IMR-90 (cell line): Measurements from ENCODE around the gene TTLL8. TPM values are rescaled to one million over a fixed set of nuclear protein-coding genes. Genes with fewer than 3 reads are reported as not detected.

Source experiments
- ATAC-seq: fragments of 200-7000 bp; cut with Tn5 transposase; 2 replicates; pipeline ENCODE4 v1.9.1; 2020; ENCODE audit warnings: low read depth, mild to moderate bottlenecking, moderate library complexity
- BruUV-seq: library from RNA; stranded (reverse); fragments of 400-500 nt; replicated peaks from 2 replicates; lab custom pipeline; 2021; lab: Mats Ljungman, UMichigan
- CTCF ChIA-PET: fragments of 300-600 bp; formaldehyde crosslinking; extraction: SDS; loops from one replicate; lab custom pipeline; 2021; ENCODE audit warnings: antibody characterized with exemption; lab: Yijun Ruan, JAX
- POLR2A ChIA-PET: fragments of 300-600 bp; sonication (Branson Sonifier 250); formaldehyde crosslinking; loops from one replicate; lab custom pipeline; 2022; ENCODE audit warnings: antibody characterized with exemption; ENCODE audit not compliant: unreplicated experiment; lab: Charles Lee
- DNase-seq: peaks from one replicate; pipeline ENCODE4 v3.0.0; 2013
- H2AFZ ChIP-seq: replicated peaks from 2 replicates; pipeline ENCODE3; 2013; ENCODE audit warnings: low read length, mild to moderate bottlenecking; ENCODE audit not compliant: poor library complexity
- H2AK5ac ChIP-seq: 2 replicates; pipeline ENCODE4 v1.6.1; 2013; ENCODE audit warnings: low read depth, low read length, inconsistent platforms
- H2AK9ac ChIP-seq: replicated peaks from 2 replicates; pipeline ENCODE3; 2013; ENCODE audit warnings: mild to moderate bottlenecking, low read depth, low read length, moderate library complexity; ENCODE audit not compliant: poor library complexity
- H2BK120ac ChIP-seq: 2 replicates; pipeline ENCODE4 v1.6.1; 2013; ENCODE audit warnings: low read depth, low read length, inconsistent platforms
- H2BK15ac ChIP-seq: 3 replicates; pipeline ENCODE4 v1.6.1; 2013; ENCODE audit warnings: low read depth, low read length, inconsistent platforms
- H2BK20ac ChIP-seq: 2 replicates; pipeline ENCODE4 v1.6.1; 2013; ENCODE audit warnings: low read depth, mild to moderate bottlenecking, inconsistent platforms, low read length, moderate library complexity
- H2BK5ac ChIP-seq: 2 replicates; pipeline ENCODE4 v1.6.1; 2013; ENCODE audit warnings: mild to moderate bottlenecking, low read depth, low read length, inconsistent platforms; ENCODE audit not compliant: poor library complexity, severe bottlenecking
- H3K14ac ChIP-seq: replicated peaks from 2 replicates; pipeline ENCODE4 v1.6.1; 2013; ENCODE audit warnings: low read depth, low read length, inconsistent platforms
- H3K18ac ChIP-seq: 2 replicates; pipeline ENCODE4 v1.6.1; 2013; ENCODE audit warnings: low read depth, low read length, control low read depth
- H3K23ac ChIP-seq: 2 replicates; pipeline ENCODE4 v1.6.1; 2013; ENCODE audit warnings: low read depth, low read length, inconsistent platforms
- H3K27ac ChIP-seq: 2 replicates; pipeline ENCODE4 v1.5.1; 2013; ENCODE audit warnings: mild to moderate bottlenecking, control low read depth, low read length; ENCODE audit not compliant: insufficient read depth
- H3K27me3 ChIP-seq: 2 replicates; pipeline ENCODE4 v1.6.1; 2013; ENCODE audit warnings: low read length; ENCODE audit not compliant: control insufficient read depth, insufficient read depth
- H3K36me3 ChIP-seq: 2 replicates; pipeline ENCODE4 v1.6.1; 2013; ENCODE audit warnings: low read length, mixed read lengths; ENCODE audit not compliant: control insufficient read depth, insufficient read depth
- H3K4ac ChIP-seq: 2 replicates; pipeline ENCODE4 v1.6.1; 2013; ENCODE audit warnings: low read depth, low read length, inconsistent platforms
- H3K4me1 ChIP-seq: 2 replicates; pipeline ENCODE4 v1.6.1; 2013; ENCODE audit warnings: low read length, mixed read lengths; ENCODE audit not compliant: control insufficient read depth, insufficient read depth
- H3K4me2 ChIP-seq: 2 replicates; pipeline ENCODE4 v1.6.1; 2013; ENCODE audit warnings: low read depth, mild to moderate bottlenecking, control low read depth, low read length, moderate library complexity
- H3K4me3 ChIP-seq: 2 replicates; pipeline ENCODE4 v1.5.1; 2013; ENCODE audit warnings: low read depth, mild to moderate bottlenecking, control low read depth, low read length, moderate library complexity; ENCODE audit not compliant: insufficient read depth
- H3K56ac ChIP-seq: 2 replicates; pipeline ENCODE4 v1.6.1; 2013; ENCODE audit warnings: low read length, inconsistent platforms; ENCODE audit not compliant: insufficient read depth; ENCODE audit errors: extremely low read depth
- H3K79me1 ChIP-seq, 2 experiments: 2 replicates each; pipeline ENCODE4 v1.6.1; 2013; ENCODE audit warnings: low read length in 2 of 2, inconsistent platforms in 1 of 2, low read depth in 1 of 2
- H3K9ac ChIP-seq: 2 replicates; pipeline ENCODE4 v1.6.1; 2013; ENCODE audit warnings: low read depth, low read length, control low read depth
- H3K9me1 ChIP-seq: 2 replicates; pipeline ENCODE4 v1.6.1; 2013; ENCODE audit warnings: low read length, inconsistent platforms; ENCODE audit not compliant: insufficient read depth
- H3K9me3 ChIP-seq: 2 replicates; pipeline ENCODE4 v1.6.1; 2013; ENCODE audit warnings: low read length; ENCODE audit not compliant: control insufficient read depth, insufficient read depth
- H4K20me1 ChIP-seq: 2 replicates; pipeline ENCODE4 v1.6.1; 2013; ENCODE audit warnings: low read length, inconsistent platforms; ENCODE audit not compliant: insufficient read depth
- H4K5ac ChIP-seq: 2 replicates; pipeline ENCODE4 v1.6.1; 2013; ENCODE audit warnings: mild to moderate bottlenecking, low read depth, low read length, control low read depth
- H4K8ac ChIP-seq, 2 experiments: 2 replicates each; pipeline ENCODE4 v1.6.1; 2013; ENCODE audit warnings: low read depth in 2 of 2, low read length in 2 of 2, control low read depth in 1 of 2, inconsistent platforms in 1 of 2
- H4K91ac ChIP-seq: 2 replicates; pipeline ENCODE4 v1.6.1; 2013; ENCODE audit warnings: low read depth, low read length, inconsistent platforms; ENCODE audit not compliant: insufficient read depth
- CEBPB ChIP-seq: IDR thresholded peaks from 2 replicates; pipeline ENCODE4 v1.6.1; 2012; ENCODE audit warnings: low read depth, low read length, improper control_type of control experiment
- MAFK ChIP-seq: IDR thresholded peaks from 2 replicates; pipeline ENCODE4 v1.6.1; 2012; ENCODE audit warnings: low read depth, low read length, improper control_type of control experiment
- MAZ ChIP-seq: IDR thresholded peaks from 2 replicates; pipeline ENCODE4 v1.6.1; 2012; ENCODE audit warnings: low read depth, mild to moderate bottlenecking, low read length, improper control_type of control experiment, moderate library complexity, borderline replicate concordance
- RAD21 ChIP-seq: IDR thresholded peaks from 2 replicates; pipeline ENCODE4 v1.6.1; 2012; ENCODE audit warnings: low read length, improper control_type of control experiment
- RCOR1 ChIP-seq: IDR thresholded peaks from 2 replicates; pipeline ENCODE4 v1.6.1; 2012; ENCODE audit warnings: mild to moderate bottlenecking, low read length, improper control_type of control experiment; ENCODE audit not compliant: insufficient replicate concordance
- WGBS, 2 experiments: methylation state at CpG; one replicate each; pipeline versions ENCODE4 v1.1.5 to v1.1.7; 2013; ENCODE audit warnings: missing lambda C conversion rate in 2 of 2; ENCODE audit not compliant: insufficient read length in 1 of 2; ENCODE audit errors: extremely low coverage in 2 of 2; 5-methylcytosine and 5-hydroxymethylcytosine counted together
- dilution Hi-C: fragments of 300-500 bp; cut with HindIII; formaldehyde crosslinking; loops from one replicate; pipeline ENCODE4 v1.14.3; 2018; ENCODE audit warnings: low sequenced_read_pairs; ENCODE audit not compliant: unreplicated experiment
- in situ Hi-C: fragments of 300-500 bp; cut with MboI; formaldehyde crosslinking; loops from 3 replicates; pipeline ENCODE4 v1.14.3; 2019; ENCODE audit warnings: low sequenced_read_pairs, inconsistent platforms, mixed read lengths
- intact Hi-C: fragments of 100-400 bp; cut with micrococcal nuclease; formaldehyde crosslinking; loops from 2 replicates; pipeline ENCODE4 v1.10.0; 2022
- polyA plus RNA-seq, 3 experiments: library from polyadenylated mRNA; depleted of rRNA; stranded (reverse); fragments of >200 nt; gene quantifications; 2 replicates each; pipeline ENCODE4 v1.2.3, GENCODE V29; 2012; ENCODE audit warnings: low replicate concordance in 1 of 3
- total RNA-seq: library from RNA; depleted of rRNA; stranded (reverse); fragments of >200 nt; gene quantifications from 2 replicates; pipeline ENCODE4 v1.2.3, GENCODE V29; 2012

TTLL8 gene
- total and polyA plus RNA-seq, 2 of the 4 experiments (the other 2 are of a cell fraction) = not detected

GRCh38 chr22:50060441-50061140 lies 2.5 kb upstream of the TTLL8 start:
- no peak overlapping the region for H3K27ac ChIP-seq
- H3K4me3 ChIP-seq = no peak overlapping the region
- CTCF ChIA-PET = no interaction called here
- WGBS, 2 experiments = 88% methylated on average over 6 of the region's 28 CpGs; no CpG with 5 or more reads in 1 of the 2 experiments
- BruUV-seq = no TSS peak
- H3K36me3 ChIP-seq = no peaks in the 10 kb centered on the region
- H2AFZ ChIP-seq = no peak overlapping the region
- ATAC-seq (no peak), DNase-seq (no peak)
- no peaks in the 10 kb centered on the region for H3K9me3 ChIP-seq
- no peaks in the 10 kb centered on the region for H3K79me1 ChIP-seq
- no peaks in the 10 kb centered on the region for H4K20me1 ChIP-seq
- no peak overlapping the region for H3K9ac ChIP-seq
- no peak overlapping the region for H4K8ac ChIP-seq
- dilution Hi-C loops (no loop called here), in situ Hi-C loops (no loop called here), intact Hi-C loops (no loop called here)
- H3K9me1 ChIP-seq = no peaks in the 10 kb centered on the region
- no peak overlapping the region for H3K4ac ChIP-seq
- H2BK15ac ChIP-seq = no peak overlapping the region
- no peak for TF ChIP-seq MAZ
- TF ChIP-seq RCOR1 = no peak
- TF ChIP-seq MAFK = no peak
- TF ChIP-seq RAD21 = no peak
- TF ChIP-seq CEBPB = no peak
- H2BK5ac ChIP-seq = no peak overlapping the region
- H4K91ac ChIP-seq = no peak overlapping the region
- H2AK9ac ChIP-seq = no peak overlapping the region
- no peak overlapping the region for H2BK120ac ChIP-seq
- H4K5ac ChIP-seq = no peak overlapping the region
- H3K23ac ChIP-seq = no peak overlapping the region
- peaks cover 49% of the 10 kb centered on the region for H3K27me3 ChIP-seq
- H3K4me2 ChIP-seq = no peak overlapping the region
- POLR2A ChIA-PET = no interaction called here
- H3K4me1 ChIP-seq = peaks cover 6% of the 10 kb centered on the region; the same call in 1 of the 2 replicates
- no peak overlapping the region for H3K14ac ChIP-seq
- no peak overlapping the region for H3K18ac ChIP-seq
- H2AK5ac ChIP-seq = no peak overlapping the region
- no peak overlapping the region for H3K56ac ChIP-seq
- H2BK20ac ChIP-seq = no peak overlapping the region
